Thoracic aorta (tissue), 2 donors: ENCODE data around the gene POR. TPM values are rescaled to one million over a fixed set of nuclear protein-coding genes. Genes with fewer than 3 reads are reported as not detected.

Source experiments
- ATAC-seq: fragments of 150-250 bp; one replicate; pipeline ENCODE4 v1.8.0; 2017; ENCODE audit warnings: low read depth; ENCODE audit not compliant: insufficient number of reproducible peaks, low FRiP score
- DNase-seq: peaks from one replicate; pipeline ENCODE4 v3.0.0-alpha.2; 2020; ENCODE audit warnings: low spot score
- H3K27ac ChIP-seq, 2 donors: fragments of 200-600 bp; sonication (generic); 1 replicate in 1 of 2; 2 replicates in 1 of 2; pipeline ENCODE4 v1.5.1; 2016; ENCODE audit warnings: mild to moderate bottlenecking in 2 of 2, moderate library complexity in 2 of 2
- H3K27me3 ChIP-seq: fragments of 200-600 bp; sonication (generic); replicated peaks from 2 replicates; pipeline ENCODE4 v1.6.0; 2016; ENCODE audit warnings: mild to moderate bottlenecking; ENCODE audit not compliant: insufficient read depth
- H3K36me3 ChIP-seq: fragments of 200-600 bp; sonication (generic); one replicate; pipeline ENCODE4 v1.5.1; 2016
- H3K4me1 ChIP-seq, 2 donors: fragments of 200-600 bp; sonication (generic); 1 replicate in 1 of 2; 2 replicates in 1 of 2; pipeline versions ENCODE4 v1.5.1 to v1.6.0; 2016; ENCODE audit warnings: low read depth in 2 of 2, mild to moderate bottlenecking in 1 of 2; ENCODE audit not compliant: control insufficient read depth in 1 of 2
- H3K4me3 ChIP-seq: fragments of 200-600 bp; sonication (generic); 2 replicates; pipeline ENCODE4 v1.5.1; 2016; ENCODE audit warnings: mild to moderate bottlenecking
- H3K9me3 ChIP-seq: fragments of 200-600 bp; sonication (generic); 2 replicates; pipeline ENCODE4 v1.5.1; 2016
- CTCF ChIP-seq: fragments of 200-600 bp; sonication (generic); IDR thresholded peaks from one replicate; pipeline ENCODE4 v1.5.1; 2019; ENCODE audit warnings: antibody characterized with exemption
- total RNA-seq, 2 donors: library from RNA; depleted of rRNA; stranded (reverse); fragments of >200 nt; gene quantifications; one replicate each; pipeline versions ENCODE4 v1.1.0 to v1.2.3, GENCODE V29; 2016

Gene POR
- 10 to 100 TPM; 70.1 to 77.4 TPM for total RNA-seq

GRCh38 chr7:75914655-75915415 lies at the start of gene POR:
Gene POR, plus strand, starts transcription at chr7:75915155. Its CDS starts 38,847 bp downstream, at chr7:75954002.
- DNase-seq (peak; percentile 72), ATAC-seq (peak; percentile 95)
- Histone ChIP-seq H3K27ac (peak within 1 kb of the TSS; percentile 85), H3K4me3 (peak within 1 kb of the TSS; percentile 94), H3K27me3 (no peaks in the 10 kb centered on the region), H3K36me3 (no peaks in the 10 kb centered on the region), H3K9me3 (no peaks in the 10 kb centered on the region), H3K4me1 (peaks cover 24 to 38% of the 10 kb centered on the region in 2 donors)
- no peak for TF ChIP-seq CTCF

GRCh38 chr7:75866114-75866488 lies 48.9 kb upstream of the POR start:
- Histone ChIP-seq H3K9me3 (no peaks in the 10 kb centered on the region), H3K27me3 (no peaks in the 10 kb centered on the region), H3K4me3 (no peak overlapping the region), H3K27ac (no peak overlapping the region), H3K36me3 (no peaks in the 10 kb centered on the region), H3K4me1 (peaks cover 0 to 7% of the 10 kb centered on the region in 2 donors)
- TF ChIP-seq CTCF, result no peak
- no peak for DNase-seq
- ATAC-seq, result peak; percentile 13

- H3K27me3 ChIP-seq, result no peaks in the 10 kb centered on the region
- no peak for DNase-seq
- peak; percentile 49 for ATAC-seq
- H3K27ac ChIP-seq, result no peak overlapping the region
- no peaks in the 10 kb centered on the region for H3K9me3 ChIP-seq
- TF ChIP-seq CTCF, result peak; percentile 82
- peaks cover 0 to 7% of the 10 kb centered on the region in 2 donors for H3K4me1 ChIP-seq
- no peaks in the 10 kb centered on the region for H3K36me3 ChIP-seq
- H3K4me3 ChIP-seq, result no peak overlapping the region
These were observed 48.2 kb upstream of the POR start for GRCh38 chr7:75866489-75867389.

GRCh38 chr7:75867390-75867717 lies 47.6 kb upstream of the POR start:
- Histone ChIP-seq H3K27me3 (no peaks in the 10 kb centered on the region), H3K9me3 (no peaks in the 10 kb centered on the region), H3K27ac (no peak overlapping the region), H3K4me3 (no peak overlapping the region), H3K4me1 (peaks cover 0 to 10% of the 10 kb centered on the region in 2 donors), H3K36me3 (no peaks in the 10 kb centered on the region)
- DNase-seq, result no peak
- TF ChIP-seq CTCF, result no peak
- ATAC-seq, result no peak

GRCh38 chr7:75868153-75868552 lies 46.8 kb upstream of the POR start:
- Histone ChIP-seq H3K27me3 (no peaks in the 10 kb centered on the region), H3K9me3 (no peaks in the 10 kb centered on the region), H3K36me3 (no peaks in the 10 kb centered on the region), H3K4me3 (no peak overlapping the region), H3K4me1 (peaks cover 0 to 15% of the 10 kb centered on the region in 2 donors), H3K27ac (no peak overlapping the region)
- no peak for TF ChIP-seq CTCF
- DNase-seq (no peak), ATAC-seq (no peak)
